Colonic mucosa (tissue), 4 donors: Measurements from ENCODE around the gene DRG2. TPM values are rescaled to one million over a fixed set of nuclear protein-coding genes. Genes with fewer than 3 reads are reported as not detected.

Experiments used
- DNase-seq: peaks from one replicate; pipeline ENCODE4 v3.0.0-alpha.2; 2020
- H3K27ac ChIP-seq: fragments of 200-600 bp; one replicate; pipeline ENCODE4 v1.8.0; 2021
- H3K27me3 ChIP-seq: fragments of 200-600 bp; one replicate; pipeline ENCODE4 v1.8.0; 2021
- H3K36me3 ChIP-seq: fragments of 200-600 bp; one replicate; pipeline ENCODE4 v1.8.0; 2021
- H3K4me1 ChIP-seq: fragments of 200-600 bp; one replicate; pipeline ENCODE4 v1.8.0; 2021; ENCODE audit warnings: mild to moderate bottlenecking
- H3K4me3 ChIP-seq: fragments of 200-600 bp; one replicate; pipeline ENCODE4 v1.8.0; 2021
- H3K9ac ChIP-seq, 2 donors: one replicate each; pipeline ENCODE4 v1.7.0; 2013; ENCODE audit warnings: control low read depth in 2 of 2, low read depth in 2 of 2, low read length in 2 of 2
- H3K9me3 ChIP-seq: fragments of 200-600 bp; one replicate; pipeline ENCODE4 v1.8.0; 2021
- CTCF ChIP-seq: fragments of 200-600 bp; IDR thresholded peaks from one replicate; pipeline ENCODE4 v1.8.0; 2022; ENCODE audit warnings: antibody characterized with exemption, mild to moderate bottlenecking
- intact Hi-C: fragments of 100-400 bp; cut with DNase I; formaldehyde crosslinking; loops from one replicate; pipeline ENCODE4 v1.14.1; 2022
- total RNA-seq, 2 donors: library from RNA; stranded (reverse); fragmentation: NEBNext Ultra II Directional in 1 of 2; extraction: Animal tissue kit (Norgen Biotek cat#: 25700) in 1 of 2; gene quantifications; one replicate each; pipeline ENCODE4 v1.2.1, GENCODE V29; 2021
- donor health status: healthy.
- donor health status: DM: no; HTN: no; CAD: no.
- donor health status: DM: no; HTN: no; CAD: no.

The DRG2 gene
- total RNA-seq, 2 donors from 2014 or later, result 25.6 to 36.9 TPM

- H3K36me3 ChIP-seq, result no peaks in the 10 kb centered on the region
- H3K9me3 ChIP-seq, result no peaks in the 10 kb centered on the region
- H3K4me3 ChIP-seq, result no peak overlapping the region
- H3K27me3 ChIP-seq, result no peaks in the 10 kb centered on the region
- H3K4me1 ChIP-seq, result no peaks in the 10 kb centered on the region
- TF ChIP-seq CTCF, result no peak
- H3K9ac ChIP-seq, result no peak overlapping the region
- intact Hi-C loops, result no loop called here
- no peak overlapping the region for H3K27ac ChIP-seq
- no peak for DNase-seq
Measured at GRCh38 chr17:18119938-18120337, 32.2 kb downstream of the DRG2 start.

GRCh38 chr17:18120461-18121017 is 32.8 kb downstream of the DRG2 start:
- Histone ChIP-seq H3K4me3 (no peak overlapping the region), H3K27me3 (no peaks in the 10 kb centered on the region), H3K27ac (no peak overlapping the region), H3K9ac (no peak overlapping the region), H3K9me3 (no peaks in the 10 kb centered on the region), H3K36me3 (no peaks in the 10 kb centered on the region), H3K4me1 (no peaks in the 10 kb centered on the region)
- TF ChIP-seq CTCF, result no peak
- DNase-seq, result no peak
- intact Hi-C loops, result no loop called here

- no peak for TF ChIP-seq CTCF
- H3K4me1 ChIP-seq, result no peaks in the 10 kb centered on the region
- no peak overlapping the region for H3K9ac ChIP-seq
- intact Hi-C loops, result no loop called here
- no peaks in the 10 kb centered on the region for H3K27me3 ChIP-seq
- no peaks in the 10 kb centered on the region for H3K36me3 ChIP-seq
- no peak for DNase-seq
- no peak overlapping the region for H3K4me3 ChIP-seq
- no peaks in the 10 kb centered on the region for H3K9me3 ChIP-seq
- H3K27ac ChIP-seq, result no peak overlapping the region
Measured at GRCh38 chr17:18121144-18121910, 33.6 kb downstream of the DRG2 start.

- Histone ChIP-seq H3K36me3 (no peaks in the 10 kb centered on the region), H3K27ac (no peak overlapping the region), H3K27me3 (no peaks in the 10 kb centered on the region), H3K4me3 (no peak overlapping the region), H3K9me3 (no peaks in the 10 kb centered on the region), H3K4me1 (no peaks in the 10 kb centered on the region), H3K9ac (no peak overlapping the region)
- no peak for DNase-seq
- intact Hi-C loops, result no loop called here
- no peak for TF ChIP-seq CTCF
Measured at GRCh38 chr17:18122990-18123753, 35.4 kb downstream of the DRG2 start.

- Histone ChIP-seq H3K9me3 (no peaks in the 10 kb centered on the region), H3K36me3 (no peaks in the 10 kb centered on the region), H3K4me3 (no peak overlapping the region), H3K27ac (no peak overlapping the region), H3K9ac (no peak overlapping the region), H3K4me1 (no peaks in the 10 kb centered on the region), H3K27me3 (no peaks in the 10 kb centered on the region)
- DNase-seq, result no peak
- no peak for TF ChIP-seq CTCF
- intact Hi-C loops, result no loop called here
Measured at GRCh38 chr17:18124345-18125126, 36.8 kb downstream of the DRG2 start.
